ENCODE results near the gene CDC42BPA. TPM values are rescaled to one million over a fixed set of nuclear protein-coding genes. Genes with fewer than 3 reads are reported as not detected.

CDC42BPA gene
- total and polyA plus RNA-seq, 2 of the 8 experiments (the other 6 are each of a cell fraction or from before 2014, with no cell fraction given) = 7.1 to 28.5 TPM

DNA sequence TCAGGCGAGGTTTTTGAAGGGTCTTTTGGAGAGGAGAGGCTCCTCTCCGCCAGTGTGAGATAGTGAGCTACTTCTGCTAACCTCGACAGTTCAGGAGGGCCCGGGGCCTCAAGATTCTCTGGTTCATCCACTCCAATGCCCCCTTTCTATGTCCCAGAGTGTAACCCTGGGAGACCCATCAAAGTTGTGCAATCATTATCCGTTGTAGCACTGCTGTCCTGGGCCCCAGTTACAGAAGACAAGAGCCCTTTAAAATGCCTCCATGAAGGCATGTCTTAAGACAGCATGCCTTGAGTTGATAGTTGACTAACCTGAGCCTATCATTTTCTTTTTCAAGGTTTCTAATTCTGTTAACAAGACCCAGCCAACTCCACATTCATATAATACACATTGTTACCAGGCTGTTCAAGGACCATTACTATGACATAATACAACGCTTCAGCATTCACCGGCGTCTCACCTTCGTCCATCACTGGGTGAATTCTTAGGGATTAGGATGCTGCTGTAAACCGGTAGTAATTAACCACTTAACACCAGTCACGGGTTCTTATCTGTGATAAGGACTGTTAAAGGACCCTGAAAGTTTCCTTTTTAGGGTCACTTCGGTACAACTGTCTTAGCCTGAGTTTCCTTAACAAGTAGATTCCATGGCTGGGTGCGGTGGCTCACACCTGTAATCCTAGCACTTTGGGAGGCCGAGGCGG lies 37.4 kb upstream of the CDC42BPA start:
- Histone ChIP-seq H3K56ac (replicated peaks; ENCODE audit: insufficient read length, low read depth, low read length) (no peak overlapping the region), H2AK5ac (ENCODE audit: low read depth, low read length) (no peak overlapping the region), H3K23me2 (ENCODE audit: low read depth, low read length) (no peaks in the 10 kb centered on the region; the same call in 1 of the 2 replicates), H3K27ac (ENCODE audit: low read depth, low read length) (no peak overlapping the region), H4K20me1 (replicated peaks in 1 of 2; ENCODE audit: control insufficient read depth in 1 of 2, insufficient read depth in 2 of 2, low read length in 2 of 2) (no peaks in the 10 kb centered on the region), H4K5ac (ENCODE audit: insufficient read length, low read depth, low read length) (no peak overlapping the region), H3K4ac (replicated peaks; ENCODE audit: insufficient read length, low read depth, low read length) (peak overlapping the region; percentile 29), H2BK5ac (ENCODE audit: low read depth, low read length) (peak overlapping the region; percentile 75; the same call in 1 of the 2 replicates), H4K91ac (replicated peaks; ENCODE audit: insufficient read length, low read length) (peak overlapping the region; percentile 77), H3K4me2 (ENCODE audit: insufficient read depth in 1 of 2, low read depth in 2 of 2, low read length in 2 of 2) (no peak overlapping the region), H2AFZ (ENCODE audit: low read length) (no peak overlapping the region), H3K79me2 (ENCODE audit: control insufficient read depth in 1 of 2, insufficient read depth in 2 of 2, low read length in 2 of 2) (no peaks in the 10 kb centered on the region), H3K23ac (ENCODE audit: insufficient read length) (no peak overlapping the region), H3K4me3 (ENCODE audit: extremely low read depth in 1 of 4, insufficient read depth in 2 of 4, low read depth in 3 of 4, low read length in 4 of 4) (no peak overlapping the region), H3K27me3 (replicated peaks in 1 of 4; ENCODE audit: control insufficient read depth in 3 of 4, extremely low read depth in 1 of 4, insufficient read depth in 3 of 4, low read length in 3 of 4) (no peaks in the 10 kb centered on the region; a peak in 1 of 7 replicates), H2BK120ac (replicated peaks; ENCODE audit: low read depth, low read length) (peak overlapping the region; percentile 91), H3K18ac (ENCODE audit: extremely low read depth, low read length) (peak overlapping the region; percentile 5; the same call in 1 of the 2 replicates), H3K9ac (replicated peaks in 1 of 4; ENCODE audit: extremely low read depth in 1 of 4, low read depth in 3 of 4, low read length in 3 of 4) (no peak overlapping the region), H3K14ac (ENCODE audit: insufficient read length) (no peak overlapping the region), H2BK12ac (ENCODE audit: low read depth, low read length) (peak overlapping the region; percentile 76; the same call in 1 of the 2 replicates), H3K36me3 (ENCODE audit: control insufficient read depth in 2 of 4, insufficient read depth in 4 of 4, low read length in 3 of 4) (no peaks in the 10 kb centered on the region), H3K4me1 (replicated peaks in 1 of 4; ENCODE audit: control insufficient read depth in 3 of 4, insufficient read depth in 4 of 4, low read length in 3 of 4) (peaks cover 7 to 13% (median 9%) of the 10 kb centered on the region in 4 experiments; a peak in 6 of 7 replicates), H3K9me3 (ENCODE audit: insufficient read depth in 2 of 2, low read depth in 1 of 2, low read length in 1 of 2) (no peaks in the 10 kb centered on the region), H3K79me1 (ENCODE audit: low read depth, low read length) (no peaks in the 10 kb centered on the region), H4K8ac (ENCODE audit: extremely low read depth, insufficient read depth, low read length) (no peak overlapping the region), H2BK20ac (ENCODE audit: low read length) (peak overlapping the region; percentile 66), H2BK15ac (ENCODE audit: low read length) (no peak overlapping the region)
- FAIRE-seq (no peak), DNase-seq (ENCODE audit: low read depth in 1 of 2, low spot score in 2 of 2) (no peak)
- no peak for TF ChIP-seq GABPA (IDR thresholded peaks at IDR 0.05; ENCODE audit: borderline replicate concordance, insufficient read depth, low read length)
- TF ChIP-seq CHD1 (IDR thresholded peaks at IDR 0.05; ENCODE audit: low read depth, low read length) = no peak
- TF ChIP-seq CBX5 (IDR thresholded peaks at IDR 0.05; ENCODE audit: low read depth, low read length) = no peak
- no peak for TF ChIP-seq SP2 (IDR thresholded peaks at IDR 0.05; ENCODE audit: low read length)
- TF ChIP-seq POLR2A (IDR thresholded peaks at IDR 0.05; ENCODE audit: control extremely low read depth in 1 of 2, low read depth in 2 of 2, low read length in 2 of 2) = no peak
- ChIA-PET CTCF (ENCODE audit: partially characterized antibody) (interaction anchor here (0.6 kb wide), 2 partner anchors 25 to 137 kb away, joined by 3 read pairs; no protein-coding TSS in a partner anchor), POLR2A (ENCODE audit: partially characterized antibody) (interaction anchor here (3.9 kb wide), 1 partner anchor 37 kb away, joined by 24 read pairs; the partner anchor contains the start of gene CDC42BPA)
- WGBS, 2 experiments (ENCODE audit: extremely low coverage in 1 of 2, insufficient coverage in 1 of 2, insufficient read length in 1 of 2, insufficient replicate concordance in 2 of 2, low coverage in 1 of 2, low lambda C conversion rate in 2 of 2, missing lambda C conversion rate in 1 of 2) = 83% methylated on average over 15 of the region's 15 CpGs; no CpG with 5 or more reads in 1 of the 2 experiments

Measured in H1 (cell line).